ENCODE results near the gene DOCK2.

Gene DOCK2

DNA sequence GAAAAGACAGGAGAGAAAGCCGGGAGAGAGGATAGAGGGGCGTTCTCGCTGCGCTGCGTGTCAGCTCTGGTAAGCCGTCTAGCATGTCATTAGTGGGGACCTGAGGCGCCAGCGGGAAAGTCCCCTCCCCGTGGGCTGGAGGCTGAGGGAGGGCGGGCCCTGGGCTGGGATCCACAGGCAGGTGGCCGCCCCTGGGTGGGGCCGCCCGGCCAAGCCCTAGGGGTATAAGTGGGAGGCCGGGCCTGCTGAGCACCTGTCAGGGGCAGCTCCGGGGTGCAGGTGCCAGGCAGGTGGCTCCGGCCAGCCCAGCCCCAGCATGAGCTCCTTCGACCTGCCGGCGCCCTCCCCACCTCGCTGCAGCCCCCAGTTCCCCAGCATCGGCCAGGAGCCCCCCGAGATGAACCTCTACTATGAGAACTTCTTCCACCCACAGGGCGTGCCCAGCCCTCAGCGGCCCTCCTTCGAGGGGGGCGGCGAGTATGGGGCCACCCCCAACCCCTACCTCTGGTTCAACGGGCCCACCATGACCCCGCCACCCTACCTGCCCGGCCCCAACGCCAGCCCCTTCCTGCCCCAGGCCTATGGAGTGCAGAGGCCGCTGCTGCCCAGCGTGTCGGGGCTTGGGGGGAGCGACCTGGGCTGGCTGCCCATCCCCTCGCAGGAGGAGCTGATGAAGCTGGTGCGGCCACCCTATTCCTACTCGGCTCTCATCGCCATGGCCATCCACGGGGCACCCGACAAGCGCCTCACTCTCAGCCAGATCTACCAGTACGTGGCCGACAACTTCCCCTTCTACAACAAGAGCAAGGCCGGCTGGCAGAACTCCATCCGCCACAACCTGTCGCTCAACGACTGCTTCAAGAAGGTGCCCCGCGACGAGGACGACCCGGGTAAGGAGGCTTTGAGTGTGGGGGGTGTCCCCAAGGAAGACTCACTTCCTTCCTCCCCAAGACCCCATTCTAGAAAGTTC is 468.9 kb downstream of the DOCK2 start, which contains the start of gene FOXI1:
Gene FOXI1 (plus strand): TSS at position 256 of the 970 bp plus-strand sequence. CDS start 61 bp downstream, at position 317.
- no peak for DNase-seq

DNA sequence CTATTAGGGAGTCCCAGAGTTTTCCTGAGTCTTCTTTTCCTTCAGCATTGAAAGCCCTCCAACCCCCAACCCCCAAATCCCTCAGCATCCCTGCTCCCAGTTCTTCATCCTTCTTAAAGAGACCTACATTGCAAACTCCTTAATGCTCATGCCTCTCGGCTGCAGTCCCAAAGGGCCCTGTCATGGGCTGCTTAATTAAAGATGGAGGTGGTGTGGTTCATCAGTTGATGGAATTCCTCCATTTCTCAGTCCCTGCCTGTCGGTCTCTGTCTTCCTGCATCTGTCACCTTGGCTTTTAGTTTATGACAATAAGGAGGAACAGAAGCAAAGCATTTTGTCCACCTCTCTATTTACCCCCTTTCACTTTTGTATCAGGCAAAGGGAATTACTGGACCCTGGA is 470.6 kb downstream of the DOCK2 start:
- DNase-seq, result no peak

- no peak for DNase-seq
Measured at GRCh38 chr5:170108266-170108785, 471.3 kb downstream of the DOCK2 start.

GRCh38 chr5:170109059-170110031 is 472.3 kb downstream of the DOCK2 start:
- DNase-seq, result no peak

DNA sequence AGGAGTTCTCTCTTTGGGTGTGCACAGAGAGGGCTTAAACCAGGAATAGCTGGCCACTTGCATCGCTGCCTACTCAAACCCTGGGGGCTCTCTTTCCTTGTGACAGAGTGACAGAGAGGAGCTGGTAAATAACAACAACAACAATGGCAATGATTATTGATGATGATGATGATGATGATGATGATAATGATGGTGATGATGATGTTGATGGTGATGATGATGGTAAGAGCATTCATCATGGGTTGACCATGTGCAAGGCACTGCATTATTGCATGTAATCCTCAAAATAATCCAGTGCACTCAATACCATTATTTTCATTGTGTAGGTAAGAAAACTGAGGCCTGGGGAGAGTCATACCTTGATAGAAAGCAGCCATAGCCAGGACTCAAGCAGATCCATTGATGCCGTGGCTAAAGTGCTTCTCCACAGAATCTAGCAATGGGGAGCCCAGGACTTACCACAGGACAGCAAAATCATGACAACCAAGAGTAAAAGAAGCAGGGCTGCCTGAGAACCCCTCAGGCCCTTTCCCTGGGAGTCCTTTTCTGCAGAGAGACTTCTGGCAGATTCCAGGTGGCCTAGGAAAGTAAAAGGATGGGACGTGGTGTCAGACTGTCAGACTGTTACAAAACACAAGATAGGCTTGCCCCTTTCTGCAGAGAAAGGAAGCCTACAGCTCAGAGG is 473.5 kb downstream of the DOCK2 start:
- DNase-seq, result no peak

DNA sequence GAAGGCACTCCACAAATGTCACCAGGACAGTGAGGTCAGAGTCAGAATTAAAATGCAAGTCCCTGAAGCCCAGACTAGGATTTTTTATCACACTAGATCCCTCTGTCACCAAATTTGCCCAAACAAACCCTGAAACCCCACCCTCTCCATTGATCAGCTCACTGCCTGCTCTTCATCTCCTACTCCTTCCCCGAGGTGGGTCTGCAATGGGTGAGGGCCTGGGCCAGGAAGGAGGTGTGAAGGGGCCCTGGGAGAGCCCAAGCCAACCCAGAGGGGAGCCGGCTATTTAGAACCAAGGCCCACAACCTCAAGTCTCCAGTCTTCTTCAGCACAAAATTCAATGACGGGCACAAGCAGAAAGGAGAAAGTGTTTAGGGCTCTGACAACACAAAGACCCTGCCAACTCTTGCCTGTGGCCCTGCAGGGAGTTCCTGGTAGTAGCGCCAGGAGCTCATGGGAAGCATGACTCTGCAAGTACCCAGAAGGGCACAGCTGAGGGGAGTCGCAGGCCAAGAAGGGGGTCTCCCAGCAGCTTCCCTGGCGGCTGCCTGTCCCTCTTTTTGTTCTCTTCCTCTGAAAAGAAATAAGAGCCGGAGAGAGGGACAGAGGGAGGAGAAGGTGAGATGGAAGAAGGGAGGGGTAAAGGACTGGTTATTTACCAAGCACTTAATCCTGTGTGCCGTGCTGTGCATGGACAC is 474.2 kb downstream of the DOCK2 start:
- no peak for DNase-seq

DNA sequence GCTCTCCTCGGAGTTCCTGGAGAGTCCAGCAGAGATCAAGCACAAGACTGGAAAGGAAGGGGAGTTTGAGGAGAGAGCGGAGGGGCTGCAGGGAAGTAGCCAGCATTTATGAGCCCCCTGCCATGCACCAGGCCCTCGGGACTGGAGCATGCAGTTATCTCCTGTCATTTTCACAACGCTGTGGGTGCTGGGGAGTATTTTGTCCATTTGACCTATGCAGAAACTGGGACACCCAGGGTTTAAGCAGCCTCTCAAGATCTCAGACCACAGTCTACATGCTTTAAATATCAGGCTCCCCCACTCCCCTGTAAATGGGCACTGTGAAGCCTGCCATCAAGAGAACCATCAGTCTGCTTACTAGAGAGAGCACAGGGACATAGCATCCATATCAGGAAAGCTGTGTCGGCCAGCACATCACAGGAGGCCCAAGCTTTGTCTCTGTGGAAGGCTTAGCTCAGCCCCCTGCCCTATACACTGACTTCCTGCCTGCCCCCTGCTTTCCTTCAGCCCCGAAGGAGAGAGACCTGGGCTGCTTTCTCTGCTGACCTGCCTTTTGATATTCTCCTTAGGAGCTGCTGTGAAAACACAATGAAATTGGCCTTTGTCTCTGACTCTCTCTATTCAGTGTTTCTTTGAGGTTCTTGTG is 475.9 kb downstream of the DOCK2 start:
- DNase-seq, result no peak

- no peak for DNase-seq
Measured at GRCh38 chr5:170113522-170113900, 476.4 kb downstream of the DOCK2 start.

GRCh38 chr5:170114271-170114670 is 477.2 kb downstream of the DOCK2 start:
- DNase-seq, result no peak

DNA sequence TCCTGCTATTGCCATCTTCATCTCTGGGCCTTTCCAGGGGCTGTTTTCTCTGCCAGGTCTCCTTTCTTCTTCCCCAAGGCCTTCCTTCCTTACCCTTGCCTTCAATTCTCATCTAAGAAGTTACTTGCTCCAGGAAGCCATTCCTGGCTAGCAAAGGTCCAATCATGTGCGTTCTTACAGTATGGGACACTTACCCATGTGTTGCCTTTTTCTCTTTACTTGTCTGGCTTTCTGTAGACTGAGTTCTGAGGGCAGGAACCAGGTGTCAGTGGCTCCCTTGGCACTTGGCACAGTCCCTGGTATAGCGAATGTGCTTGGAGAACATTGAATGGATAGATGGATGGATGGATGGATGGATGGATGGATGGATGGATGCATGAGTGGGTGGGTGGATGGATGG is 478.9 kb downstream of the DOCK2 start:
- DNase-seq, result no peak

- DNase-seq, result no peak
Measured at GRCh38 chr5:170117736-170118135, 480.7 kb downstream of the DOCK2 start.

- DNase-seq, result peak; percentile 94
Measured at GRCh38 chr5:170120576-170120975, 483.5 kb downstream of the DOCK2 start.

DNA sequence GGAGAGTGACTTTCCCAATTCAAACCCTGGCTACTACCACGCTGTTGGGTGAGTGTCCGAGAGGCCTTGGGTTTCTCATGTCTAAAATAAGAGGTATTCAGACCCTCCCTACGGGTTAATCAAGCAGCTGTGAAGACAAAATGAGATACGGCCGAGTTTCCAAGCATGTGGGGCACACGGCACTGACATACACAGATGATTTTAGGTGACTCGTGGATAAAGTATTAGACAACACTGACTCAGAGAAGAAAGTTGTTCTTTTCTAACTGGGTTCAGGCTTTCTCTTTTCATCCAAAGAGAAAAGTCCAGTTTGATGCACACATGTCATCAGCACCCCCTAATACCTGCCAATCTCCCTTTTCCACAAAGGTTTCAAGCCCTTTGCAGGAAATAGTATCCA is 484.2 kb downstream of the DOCK2 start:
- peak; percentile 77 for DNase-seq

- no peak for DNase-seq
Measured at GRCh38 chr5:170126061-170126460, 489.0 kb downstream of the DOCK2 start.

DNA sequence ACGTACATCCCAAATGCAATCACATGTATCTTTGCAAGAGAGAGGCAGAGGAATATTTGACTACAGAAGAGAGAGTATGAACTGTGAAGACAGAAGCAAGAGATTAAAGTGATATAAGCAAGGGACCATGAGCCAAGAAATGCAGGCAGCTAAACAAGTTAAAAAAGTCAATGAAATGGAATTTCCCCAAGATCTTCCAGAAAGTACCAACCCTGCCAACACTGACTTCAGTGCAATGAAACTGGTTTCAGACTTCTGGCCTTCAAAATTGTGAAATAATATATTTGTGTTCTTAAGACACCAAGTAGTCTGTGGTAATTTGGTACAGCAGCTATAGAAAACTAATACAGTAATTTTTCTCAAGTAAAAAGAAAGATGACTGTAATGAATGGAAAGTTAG is 489.6 kb downstream of the DOCK2 start:
- no peak for DNase-seq

- DNase-seq, result no peak
Measured at GRCh38 chr5:170131235-170131634, 494.2 kb downstream of the DOCK2 start.

DNA sequence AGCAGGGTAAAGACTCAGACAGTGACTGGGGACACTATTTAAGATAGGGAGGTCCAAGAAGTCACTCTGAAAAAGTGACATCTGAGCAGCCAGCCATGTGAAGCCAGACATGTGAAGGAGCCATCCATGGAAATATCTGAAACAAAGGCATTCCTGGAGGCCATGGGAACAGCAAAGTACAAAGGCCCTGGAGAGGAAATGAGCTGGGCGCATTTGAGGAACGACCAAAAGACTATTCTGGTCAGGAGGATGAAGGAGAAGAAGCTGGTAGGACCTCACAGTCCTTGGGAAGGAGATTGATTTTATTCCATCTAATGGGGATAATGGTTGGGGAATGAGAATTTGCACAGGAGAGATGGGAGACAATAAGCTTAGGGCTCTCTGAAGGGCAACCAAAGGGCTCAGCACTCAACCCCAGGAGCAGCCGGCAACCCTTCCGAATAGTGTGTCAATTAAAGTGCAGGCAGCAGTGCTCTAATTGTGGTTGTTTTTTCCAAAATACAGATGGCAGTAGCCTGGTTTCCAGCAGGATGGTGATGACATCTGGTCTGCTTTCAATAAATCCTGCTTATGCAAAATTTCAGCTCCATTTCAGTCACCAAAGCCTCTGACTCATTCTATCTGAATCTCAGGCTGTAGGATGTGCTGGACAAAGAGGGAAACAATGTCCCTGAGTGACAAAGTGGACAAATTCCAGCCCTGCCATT is 495.3 kb downstream of the DOCK2 start:
- DNase-seq, result peak; percentile 90
